Esophagus muscularis mucosa (tissue), 4 donors: ENCODE results near the gene ILRUN. TPM values are rescaled to one million over a fixed set of nuclear protein-coding genes. Genes with fewer than 3 reads are reported as not detected.

Experiments
- DNase-seq: peaks from one replicate; pipeline ENCODE4 v3.0.0-alpha.2; 2017; ENCODE audit errors: extremely low spot score
- H3K27ac ChIP-seq, 4 donors: fragments of 200-600 bp; sonication (generic); replicated peaks in 1 of 4; 1 replicate in 3 of 4; 2 replicates in 1 of 4; pipeline ENCODE4 v1.5.1; 2016 to 2019; ENCODE audit warnings: mild to moderate bottlenecking in 1 of 4
- H3K27me3 ChIP-seq, 4 donors: fragments of 200-600 bp; sonication (generic); one replicate each; pipeline versions ENCODE4 v1.5.1 to v1.6.0; 2016 to 2019
- H3K36me3 ChIP-seq, 4 donors: fragments of 200-600 bp; sonication (generic); one replicate each; pipeline ENCODE4 v1.5.1; 2016 to 2019
- H3K4me1 ChIP-seq, 4 donors: fragments of 200-600 bp; sonication (generic); one replicate each; pipeline ENCODE4 v1.5.1; 2016 to 2019
- H3K4me3 ChIP-seq, 4 donors: fragments of 200-600 bp; sonication (generic); 1 replicate in 2 of 4; 2 replicates in 2 of 4; pipeline ENCODE4 v1.5.1; 2016 to 2019; ENCODE audit warnings: mild to moderate bottlenecking in 4 of 4, moderate library complexity in 1 of 4
- H3K9me3 ChIP-seq, 4 donors: fragments of 200-600 bp; sonication (generic); 1 replicate in 3 of 4; 2 replicates in 1 of 4; pipeline ENCODE4 v1.5.1; 2016 to 2019
- EP300 ChIP-seq: sonication (generic); formaldehyde crosslinking; IDR thresholded peaks from one replicate; pipeline ENCODE4 v1.6.1; 2017; ENCODE audit warnings: antibody characterized with exemption
- POLR2A ChIP-seq: fragments of 450-650 bp; IDR thresholded peaks from one replicate; pipeline ENCODE4 v1.6.1; 2017; ENCODE audit warnings: antibody characterized with exemption, moderate library complexity, mild to moderate bottlenecking, low read depth
- POLR2AphosphoS5 ChIP-seq, 2 donors: sonication (generic); formaldehyde crosslinking; IDR thresholded peaks; one replicate each; pipeline ENCODE4 v1.6.1; 2017; ENCODE audit warnings: antibody characterized with exemption in 2 of 2
- WGBS: methylation state at CpG from one replicate; pipeline ENCODE4 v1.1.5; 2018; 5-methylcytosine and 5-hydroxymethylcytosine counted together
- intact Hi-C: fragments of 100-400 bp; cut with DNase I; formaldehyde crosslinking; loops from one replicate; pipeline ENCODE4 v1.15.1; 2023
- total RNA-seq, 4 donors: library from RNA; depleted of rRNA; stranded (reverse); fragments of >200 nt; gene quantifications; one replicate each; pipeline versions ENCODE4 v1.1.0 to v1.2.1, GENCODE V29; 2016
- TF ChIP-seq, protein P1 (sequence below), 3 experiments: fragments of 200-600 bp in 2 of 3; fragments of 450-650 bp in 1 of 3; sonication (generic) in 2 of 3; IDR thresholded peaks; one replicate each; pipeline ENCODE4 v1.5.1; 2017 to 2019; ENCODE audit warnings: antibody characterized with exemption in 3 of 3, mild to moderate bottlenecking in 2 of 3, moderate library complexity in 1 of 3

The ILRUN gene
- total RNA-seq, 4 donors from 2014 or later, result 88.8 to 109 (median 104) TPM

- TF ChIP-seq POLR2A (no peak), POLR2AphosphoS5 (IDR thresholded peaks at IDR 0.05) (no peak), EP300 (no peak)
- TF ChIP-seq, protein P1, sequence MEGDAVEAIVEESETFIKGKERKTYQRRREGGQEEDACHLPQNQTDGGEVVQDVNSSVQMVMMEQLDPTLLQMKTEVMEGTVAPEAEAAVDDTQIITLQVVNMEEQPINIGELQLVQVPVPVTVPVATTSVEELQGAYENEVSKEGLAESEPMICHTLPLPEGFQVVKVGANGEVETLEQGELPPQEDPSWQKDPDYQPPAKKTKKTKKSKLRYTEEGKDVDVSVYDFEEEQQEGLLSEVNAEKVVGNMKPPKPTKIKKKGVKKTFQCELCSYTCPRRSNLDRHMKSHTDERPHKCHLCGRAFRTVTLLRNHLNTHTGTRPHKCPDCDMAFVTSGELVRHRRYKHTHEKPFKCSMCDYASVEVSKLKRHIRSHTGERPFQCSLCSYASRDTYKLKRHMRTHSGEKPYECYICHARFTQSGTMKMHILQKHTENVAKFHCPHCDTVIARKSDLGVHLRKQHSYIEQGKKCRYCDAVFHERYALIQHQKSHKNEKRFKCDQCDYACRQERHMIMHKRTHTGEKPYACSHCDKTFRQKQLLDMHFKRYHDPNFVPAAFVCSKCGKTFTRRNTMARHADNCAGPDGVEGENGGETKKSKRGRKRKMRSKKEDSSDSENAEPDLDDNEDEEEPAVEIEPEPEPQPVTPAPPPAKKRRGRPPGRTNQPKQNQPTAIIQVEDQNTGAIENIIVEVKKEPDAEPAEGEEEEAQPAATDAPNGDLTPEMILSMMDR (IDR thresholded peaks at IDR 0.05), result no peak
- no peaks in the 10 kb centered on the region for H3K27me3 ChIP-seq
- no peaks in the 10 kb centered on the region for H3K9me3 ChIP-seq
- 96% methylated on average over 3 of the region's 3 CpGs for WGBS
- intact Hi-C loops, result no loop called here
- H3K4me3 ChIP-seq, result no peak overlapping the region
- H3K36me3 ChIP-seq, result no peaks in the 10 kb centered on the region
- no peaks in the 10 kb centered on the region for H3K4me1 ChIP-seq
- no peak for DNase-seq
- no peak overlapping the region for H3K27ac ChIP-seq
These were observed 40.3 kb upstream of the ILRUN start for GRCh38 chr6:34736823-34737222.

- H3K9me3 ChIP-seq, result no peaks in the 10 kb centered on the region
- no peaks in the 10 kb centered on the region for H3K4me1 ChIP-seq
- H3K27me3 ChIP-seq, result no peaks in the 10 kb centered on the region
- TF ChIP-seq, protein P1 (IDR thresholded peaks at IDR 0.05), result no peak
- no peak for TF ChIP-seq POLR2A
- no peak for TF ChIP-seq EP300
- no peak for TF ChIP-seq POLR2AphosphoS5 (IDR thresholded peaks at IDR 0.05)
- H3K27ac ChIP-seq, result no peak overlapping the region
- intact Hi-C loops, result no loop called here
- H3K4me3 ChIP-seq, result no peak overlapping the region
- no peaks in the 10 kb centered on the region for H3K36me3 ChIP-seq
- DNase-seq, result no peak
- 95% methylated on average over 5 of the region's 5 CpGs for WGBS
These were observed 35.0 kb upstream of the ILRUN start for GRCh38 chr6:34731393-34732060.

GRCh38 chr6:34729631-34730470, 33.3 kb upstream of the ILRUN start:
- Histone ChIP-seq H3K4me1 (no peaks in the 10 kb centered on the region), H3K27ac (no peak overlapping the region), H3K27me3 (no peaks in the 10 kb centered on the region), H3K9me3 (no peaks in the 10 kb centered on the region), H3K4me3 (no peak overlapping the region), H3K36me3 (no peaks in the 10 kb centered on the region)
- intact Hi-C loops, result no loop called here
- DNase-seq, result no peak
- WGBS, result 61% methylated on average over 4 of the region's 4 CpGs
- TF ChIP-seq, protein P1 (IDR thresholded peaks at IDR 0.05), result no peak
- TF ChIP-seq POLR2A (no peak), EP300 (no peak), POLR2AphosphoS5 (IDR thresholded peaks at IDR 0.05) (no peak)

GRCh38 chr6:34726055-34726454, 29.5 kb upstream of the ILRUN start:
- no peak for DNase-seq
- no peak overlapping the region for H3K4me3 ChIP-seq
- no peaks in the 10 kb centered on the region for H3K9me3 ChIP-seq
- TF ChIP-seq POLR2AphosphoS5 (IDR thresholded peaks at IDR 0.05), result no peak
- TF ChIP-seq, protein P1 (IDR thresholded peaks at IDR 0.05), result no peak
- TF ChIP-seq EP300, result no peak
- no peak for TF ChIP-seq POLR2A
- no peak overlapping the region for H3K27ac ChIP-seq
- H3K27me3 ChIP-seq, result no peaks in the 10 kb centered on the region
- no peaks in the 10 kb centered on the region for H3K4me1 ChIP-seq
- WGBS, result 63% methylated on average over 1 of the region's 1 CpG
- intact Hi-C loops, result no loop called here
- no peaks in the 10 kb centered on the region for H3K36me3 ChIP-seq
